Adrenal gland (tissue), 12 donors: ENCODE data around the gene ACVR2B. TPM values are rescaled to one million over a fixed set of nuclear protein-coding genes. Genes with fewer than 3 reads are reported as not detected.

ENCODE experiments used
- DNase-seq, 7 donors: peaks; one replicate each; pipeline ENCODE4 v3.0.0-alpha.2; 2019 to 2020
- H3K27ac ChIP-seq, 5 donors: fragments of 200-600 bp; sonication (generic) in 4 of 5; 1 replicate in 3 of 5; 2 replicates in 2 of 5; pipeline versions ENCODE4 v1.5.1 to v1.8.0; 2016 to 2020; ENCODE audit warnings: mild to moderate bottlenecking in 1 of 5
- H3K27me3 ChIP-seq: fragments of 200-600 bp; 2 replicates; pipeline ENCODE4 v1.8.0; 2021
- H3K36me3 ChIP-seq, 2 donors: fragments of 200-600 bp; replicated peaks in 1 of 2; 1 replicate in 1 of 2; 2 replicates in 1 of 2; pipeline versions ENCODE4 v1.5.1 to v1.8.0; 2018 to 2022
- H3K4me1 ChIP-seq, 2 donors: fragments of 200-600 bp; replicated peaks in 1 of 2; 1 replicate in 1 of 2; 2 replicates in 1 of 2; pipeline versions ENCODE4 v1.5.1 to v1.8.0; 2018 to 2021
- H3K4me3 ChIP-seq, 4 donors: fragments of 200-600 bp; sonication (generic) in 3 of 4; one replicate each; pipeline ENCODE4 v1.5.1; 2016 to 2018
- H3K9me3 ChIP-seq, 3 donors: fragments of 200-600 bp; sonication (generic) in 1 of 3; replicated peaks in 1 of 3; 1 replicate in 2 of 3; 2 replicates in 1 of 3; pipeline versions ENCODE4 v1.5.1 to v1.8.0; 2016 to 2021
- POLR2A ChIP-seq, 2 donors: fragments of 450-650 bp; IDR thresholded peaks; one replicate each; pipeline ENCODE4 v1.6.1; 2017; ENCODE audit warnings: antibody characterized with exemption in 2 of 2, mild to moderate bottlenecking in 2 of 2, moderate library complexity in 1 of 2
- WGBS, 4 donors: extraction: QIAGEN DNeasy Blood & Tissue Kit in 2 of 4; methylation state at CpG; one replicate each; pipeline versions ENCODE4 v1.1.5 to v1.1.7; 2013 to 2017; 5-methylcytosine and 5-hydroxymethylcytosine counted together
- intact Hi-C, 2 donors: fragments of 100-400 bp; cut with DNase I; formaldehyde crosslinking; loops; one replicate each; pipeline versions ENCODE4 v1.14.1 to v1.15.0; 2022 to 2023
- polyA plus RNA-seq, 3 donors: library from polyadenylated mRNA; stranded (reverse); fragments of 200-250 nt in 2 of 3; fragments of 350-450 nt in 1 of 3; fragmentation: Illumina TruSeq in 1 of 3; extraction: RNeasy Lipid Tissue Mini Kit (QIAGEN cat#74804) in 1 of 3; gene quantifications; one replicate each; pipeline ENCODE4 v1.2.3, GENCODE V29; 2013 to 2014
- total RNA-seq, 9 donors: library from RNA; depleted of rRNA in 4 of 9; stranded (reverse); fragments of >200 nt in 4 of 9; fragments of 120-200 nt in 1 of 9; fragmentation: NEBNext Ultra II Directional in 1 of 9; extraction: Animal tissue kit (Norgen Biotek cat#: 25700) in 1 of 9; gene quantifications; one replicate each; pipeline versions ENCODE4 v1.1.0 to v1.2.4, GENCODE V29; 2013 to 2023
- TF ChIP-seq, protein P1 (sequence below), 6 experiments: fragments of 450-650 bp in 4 of 6; fragments of 200-600 bp in 2 of 6; sonication (generic) in 1 of 6; IDR thresholded peaks; 1 replicate in 5 of 6; 2 replicates in 1 of 6; pipeline versions ENCODE4 v1.5.1 to v1.8.0; 2016 to 2021; ENCODE audit warnings: antibody characterized with exemption in 6 of 6, mild to moderate bottlenecking in 2 of 6, moderate library complexity in 1 of 6
- donor health status: healthy with polysubstance abuse.
- donor health status: Bipolar disorder and iron deficiency.
- donor health status: DM: yes; HTN: yes; CAD: no.
- donor health status: DM: no; HTN: no; CAD: no.
- donor health status: DM: no; HTN: no; CAD: no.
- donor health status: DM: yes; HTN: yes; CAD: no.

Gene ACVR2B
- total and polyA plus RNA-seq, 12 donors, result 1.8 to 20.2 (median 11.6) TPM

DNA sequence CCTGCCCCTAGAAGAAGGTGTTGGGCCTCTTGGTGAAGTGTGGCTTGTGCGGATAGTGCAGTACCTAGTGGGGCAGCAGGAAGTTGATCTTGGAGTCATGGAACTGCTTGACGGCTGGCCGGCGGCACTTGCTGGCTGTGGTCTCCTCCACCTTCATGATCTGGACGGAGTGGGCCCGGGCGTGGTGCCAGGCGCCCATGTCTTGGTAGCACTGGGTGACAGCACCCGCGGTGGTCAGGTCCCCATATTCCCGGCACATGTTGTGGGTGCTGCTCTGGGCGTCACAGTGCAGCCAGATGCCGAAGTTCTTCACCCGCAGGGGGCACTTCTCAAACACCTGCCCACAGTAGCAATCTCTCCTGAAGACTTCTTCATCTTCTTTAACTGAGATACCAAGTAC is 73.1 kb downstream of the ACVR2B start:
- H3K4me3 ChIP-seq, result no peak overlapping the region
- DNase-seq, result no peak
- intact Hi-C loops, result loop anchor here (5.0 to 10.0 kb wide), 3 partner anchors 126 to 478 kb away; no protein-coding TSS in a partner anchor
- TF ChIP-seq, protein P1, sequence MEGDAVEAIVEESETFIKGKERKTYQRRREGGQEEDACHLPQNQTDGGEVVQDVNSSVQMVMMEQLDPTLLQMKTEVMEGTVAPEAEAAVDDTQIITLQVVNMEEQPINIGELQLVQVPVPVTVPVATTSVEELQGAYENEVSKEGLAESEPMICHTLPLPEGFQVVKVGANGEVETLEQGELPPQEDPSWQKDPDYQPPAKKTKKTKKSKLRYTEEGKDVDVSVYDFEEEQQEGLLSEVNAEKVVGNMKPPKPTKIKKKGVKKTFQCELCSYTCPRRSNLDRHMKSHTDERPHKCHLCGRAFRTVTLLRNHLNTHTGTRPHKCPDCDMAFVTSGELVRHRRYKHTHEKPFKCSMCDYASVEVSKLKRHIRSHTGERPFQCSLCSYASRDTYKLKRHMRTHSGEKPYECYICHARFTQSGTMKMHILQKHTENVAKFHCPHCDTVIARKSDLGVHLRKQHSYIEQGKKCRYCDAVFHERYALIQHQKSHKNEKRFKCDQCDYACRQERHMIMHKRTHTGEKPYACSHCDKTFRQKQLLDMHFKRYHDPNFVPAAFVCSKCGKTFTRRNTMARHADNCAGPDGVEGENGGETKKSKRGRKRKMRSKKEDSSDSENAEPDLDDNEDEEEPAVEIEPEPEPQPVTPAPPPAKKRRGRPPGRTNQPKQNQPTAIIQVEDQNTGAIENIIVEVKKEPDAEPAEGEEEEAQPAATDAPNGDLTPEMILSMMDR (IDR thresholded peaks at IDR 0.05), result no peak
- TF ChIP-seq POLR2A (IDR thresholded peaks at IDR 0.05), result no peak
- no peaks in the 10 kb centered on the region for H3K9me3 ChIP-seq
- no peaks in the 10 kb centered on the region for H3K4me1 ChIP-seq
- H3K27ac ChIP-seq, result no peak overlapping the region
- 97 to 100% (median 98%) methylated on average over 5 to 14 of the region's 14 CpGs for WGBS, 4 donors
- H3K36me3 ChIP-seq, result peaks cover 0 to 25% of the 10 kb centered on the region in 2 donors
- no peaks in the 10 kb centered on the region for H3K27me3 ChIP-seq

DNA sequence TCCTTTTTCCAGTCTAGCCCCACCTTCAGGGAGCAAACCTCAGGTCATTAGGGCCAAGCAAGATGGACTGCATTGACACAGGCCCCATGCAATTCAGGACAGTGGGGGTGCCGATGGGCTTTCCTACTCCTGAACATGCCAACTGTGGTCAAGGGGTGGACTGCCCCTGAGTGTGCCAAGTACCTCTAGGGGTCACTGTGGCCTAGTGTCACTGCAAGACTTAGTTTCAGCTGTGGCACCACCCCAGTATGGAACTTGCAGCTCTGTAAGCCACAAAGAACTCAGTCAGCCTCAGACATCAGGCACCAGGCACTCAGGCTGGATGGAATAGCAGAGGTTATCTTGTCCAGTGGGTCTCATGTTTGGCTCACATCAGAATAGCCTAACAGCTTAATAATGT is 74.8 kb downstream of the ACVR2B start:
- TF ChIP-seq, protein P1 (IDR thresholded peaks at IDR 0.05), result no peak
- TF ChIP-seq POLR2A (IDR thresholded peaks at IDR 0.05), result no peak

DNA sequence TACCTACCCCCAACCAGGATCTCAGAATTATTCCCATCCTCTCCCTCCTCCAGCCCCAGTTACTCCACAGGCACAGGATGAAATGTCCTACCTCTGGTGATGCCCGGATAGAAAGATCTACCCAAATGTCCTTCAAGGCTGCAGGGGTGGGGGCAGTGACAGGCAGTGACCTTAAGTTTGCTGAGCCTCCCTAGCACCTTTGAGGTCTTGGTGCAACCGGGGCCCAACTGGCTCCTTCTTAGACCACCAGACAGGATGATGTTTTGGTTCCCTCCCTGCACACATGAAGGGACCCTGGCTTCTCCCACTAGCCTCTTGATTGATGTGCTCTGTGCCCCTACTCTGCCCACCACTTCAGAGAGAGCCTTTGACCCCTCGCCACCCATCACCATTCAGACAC is 78.8 kb downstream of the ACVR2B start:
- intact Hi-C loops, result no loop called here
- no peak for DNase-seq
- TF ChIP-seq POLR2A (IDR thresholded peaks at IDR 0.05), result no peak
- TF ChIP-seq, protein P1 (IDR thresholded peaks at IDR 0.05), result no peak
- 60 to 89% (median 78%) methylated on average over 2 to 3 of the region's 3 CpGs for WGBS, 4 donors
- H3K4me1 ChIP-seq, result no peaks in the 10 kb centered on the region
- H3K27ac ChIP-seq, result no peak overlapping the region
- no peaks in the 10 kb centered on the region for H3K27me3 ChIP-seq
- no peaks in the 10 kb centered on the region for H3K9me3 ChIP-seq
- no peak overlapping the region for H3K4me3 ChIP-seq
- no peaks in the 10 kb centered on the region for H3K36me3 ChIP-seq

More for the DNA sequence above, 74.8 kb downstream of the ACVR2B start:
- Histone ChIP-seq H3K27ac (no peak overlapping the region), H3K27me3 (no peaks in the 10 kb centered on the region), H3K4me3 (no peak overlapping the region), H3K36me3 (peaks cover 0 to 24% of the 10 kb centered on the region in 2 donors), H3K4me1 (no peaks in the 10 kb centered on the region), H3K9me3 (no peaks in the 10 kb centered on the region)
- intact Hi-C loops, result loop anchor here (5.0 to 10.0 kb wide), 3 partner anchors 124 to 476 kb away; no protein-coding TSS in a partner anchor
- 80 to 100% (median 93%) methylated on average over 1 of the region's 1 CpG for WGBS, 4 donors
- no peak for DNase-seq

DNA sequence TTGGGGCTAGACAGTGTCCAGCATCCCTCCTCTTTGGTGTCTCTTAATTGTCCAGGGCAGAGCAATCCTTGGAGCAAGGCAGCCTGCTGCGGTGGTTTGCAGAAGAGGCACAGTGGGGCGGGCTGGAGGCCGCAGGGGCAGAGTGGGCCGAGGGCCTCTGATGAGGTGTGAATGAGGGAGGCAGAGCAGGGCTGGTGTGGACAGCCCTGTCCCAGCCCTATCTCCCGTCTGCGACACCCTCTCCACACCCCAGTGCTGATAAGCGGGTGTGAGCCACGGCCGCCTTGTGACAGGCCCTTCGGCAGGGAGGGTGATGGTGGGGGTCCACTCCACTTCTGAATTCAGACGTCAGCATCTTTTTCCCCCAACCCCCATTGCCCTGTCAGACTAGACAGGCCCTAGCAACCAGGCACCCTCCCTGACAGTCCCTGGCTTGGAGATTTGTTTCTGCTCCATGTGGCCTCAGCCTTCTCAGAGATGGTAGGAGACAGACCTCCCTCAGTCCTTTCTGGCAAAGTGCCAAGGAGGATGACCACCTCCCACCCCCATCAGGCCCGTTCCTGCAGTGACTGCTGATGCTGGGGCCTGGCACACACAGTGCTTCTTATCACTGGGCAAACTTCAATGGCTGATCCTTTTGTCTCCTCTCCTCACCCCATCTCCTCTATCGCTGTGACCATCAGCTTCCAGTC is 79.7 kb downstream of the ACVR2B start:
- Histone ChIP-seq H3K4me1 (no peaks in the 10 kb centered on the region), H3K27me3 (no peaks in the 10 kb centered on the region), H3K36me3 (no peaks in the 10 kb centered on the region), H3K9me3 (no peaks in the 10 kb centered on the region), H3K27ac (no peak overlapping the region), H3K4me3 (no peak overlapping the region)
- no peak for DNase-seq
- TF ChIP-seq POLR2A (IDR thresholded peaks at IDR 0.05), result no peak
- TF ChIP-seq, protein P1 (IDR thresholded peaks at IDR 0.05), result no peak
- 80 to 92% (median 88%) methylated on average over 10 to 13 of the region's 13 CpGs for WGBS, 4 donors
- intact Hi-C loops, result no loop called here
